ENCODE results near the gene TOR2A. TPM values are rescaled to one million over a fixed set of nuclear protein-coding genes. Genes with fewer than 3 reads are reported as not detected.
A peak's percentile ranks its signal among the peaks of the same experiment; 100 is the strongest.
"Not testable (repeated sequence)": the region's sequence is repeated elsewhere in the genome, so short reads cannot be mapped to it uniquely, and the experiment has no call there.

TOR2A gene
- 12.7 and 16.3 TPM in 2 replicates for total RNA-seq (2014; rRNA removed; shearing (Covaris generic))

- peak; percentile 96 for DNase-seq (ENCODE audit: low spot score)
Observed at GRCh38 chr9:127734747-127735529, at the start of gene TOR2A. Gene TOR2A, minus strand, starts transcription at chr9:127735294. Its CDS starts 24 bp downstream, at chr9:127735270.

GRCh38 chr9:127783111-127784008 lies 48.3 kb upstream of the TOR2A start:
- no peak for DNase-seq (ENCODE audit: low spot score)

GRCh38 chr9:127781806-127782205 lies 46.7 kb upstream of the TOR2A start:
- no peak for DNase-seq (ENCODE audit: low spot score)

- not testable (repeated sequence) for DNase-seq (ENCODE audit: low spot score)
Observed at GRCh38 chr9:127780909-127781308, 45.8 kb upstream of the TOR2A start.

- DNase-seq (ENCODE audit: low spot score): no peak
Observed at GRCh38 chr9:127780126-127780885, 45.2 kb upstream of the TOR2A start.

GRCh38 chr9:127779136-127779981 lies 44.3 kb upstream of the TOR2A start:
- DNase-seq (ENCODE audit: low spot score): no peak

- no peak for DNase-seq (ENCODE audit: low spot score)
Observed at GRCh38 chr9:127778280-127779135, 43.4 kb upstream of the TOR2A start, which contains the start of gene SH2D3C. Gene SH2D3C, minus strand, starts transcription at chr9:127778666. Its CDS starts 39 bp downstream, at chr9:127778627.

GRCh38 chr9:127777368-127777980 lies 42.4 kb upstream of the TOR2A start:
- no peak for DNase-seq (ENCODE audit: low spot score)

- DNase-seq (ENCODE audit: low spot score): no peak
Observed at GRCh38 chr9:127776924-127777289, 41.8 kb upstream of the TOR2A start.

- no peak for DNase-seq (ENCODE audit: low spot score)
Observed at GRCh38 chr9:127776195-127776923, 41.3 kb upstream of the TOR2A start.

GRCh38 chr9:127773981-127774380 lies 38.9 kb upstream of the TOR2A start:
- no peak for DNase-seq (ENCODE audit: low spot score)

- no peak for DNase-seq (ENCODE audit: low spot score)
Observed at GRCh38 chr9:127773272-127773671, 38.2 kb upstream of the TOR2A start.

- no peak for DNase-seq (ENCODE audit: low spot score)
Observed at GRCh38 chr9:127772603-127773002, 37.5 kb upstream of the TOR2A start.

GRCh38 chr9:127771570-127772189 lies 36.6 kb upstream of the TOR2A start:
- no peak for DNase-seq (ENCODE audit: low spot score)

- peak; percentile 99 for DNase-seq (ENCODE audit: low spot score)
Observed at GRCh38 chr9:127770905-127771569, 35.9 kb upstream of the TOR2A start.

GRCh38 chr9:127770583-127770904 lies 35.5 kb upstream of the TOR2A start:
- DNase-seq (ENCODE audit: low spot score): no peak

GRCh38 chr9:127769929-127770582 lies 35.0 kb upstream of the TOR2A start:
- no peak for DNase-seq (ENCODE audit: low spot score)

All from A172 (cell line).